ENCODE measurements around the gene ZNF552.

Gene ZNF552

GRCh38 chr19:57776764-57777296, 37.9 kb downstream of the ZNF552 start:
- DNase-seq (ENCODE audit: low read depth), result no peak

DNA sequence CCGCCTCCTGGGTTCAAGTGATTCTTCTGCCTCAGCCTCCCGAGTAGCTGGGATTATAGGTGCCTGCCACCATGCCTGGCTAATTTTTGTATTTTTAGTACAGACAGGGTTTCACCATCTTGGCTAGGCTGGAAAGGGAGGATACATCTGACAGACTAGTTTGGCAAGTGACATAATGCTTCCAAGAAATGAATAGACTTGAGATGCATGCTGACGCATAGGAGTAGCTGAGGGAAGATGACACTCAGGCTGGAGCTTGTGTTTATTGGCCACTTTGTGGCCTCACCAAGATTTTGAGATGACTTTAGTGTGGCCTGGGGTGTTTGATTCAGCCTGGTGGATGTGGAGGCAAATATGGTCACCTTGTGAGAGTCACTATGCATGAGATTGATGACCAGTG, 41.2 kb downstream of the ZNF552 start:
- DNase-seq (ENCODE audit: low read depth), result no peak

GRCh38 chr19:57771417-57771816, 43.3 kb downstream of the ZNF552 start:
- no peak for DNase-seq (ENCODE audit: low read depth)

- DNase-seq (ENCODE audit: low read depth), result peak; percentile 94
Observed at GRCh38 chr19:57769345-57770131, 45.2 kb downstream of the ZNF552 start, which contains the start of gene ZNF586. Gene ZNF586 (plus strand): TSS chr19:57769676. CDS start chr19:57769843, 167 bp downstream.

DNA sequence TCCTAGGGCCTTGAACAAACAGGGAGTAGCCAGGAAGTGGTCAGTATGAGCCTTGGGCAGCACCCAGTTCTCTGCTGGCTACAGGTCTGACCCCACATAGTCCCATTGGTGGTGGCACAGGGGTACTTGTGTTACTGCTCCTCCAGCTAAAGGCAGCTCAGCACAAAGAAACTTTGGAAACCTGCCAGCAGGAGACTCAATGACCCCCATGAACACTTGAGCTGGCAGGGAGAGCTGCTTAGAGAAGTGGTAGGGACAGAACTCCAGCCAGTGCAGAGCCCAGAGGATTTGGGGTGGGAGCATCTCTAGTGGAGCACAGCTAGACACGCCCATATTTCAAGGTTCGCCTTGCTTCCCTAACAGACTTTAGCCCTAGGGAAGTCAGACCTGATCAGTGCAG, 55.6 kb downstream of the ZNF552 start:
- DNase-seq (ENCODE audit: low read depth), result no peak

- no peak for DNase-seq (ENCODE audit: low read depth)
Observed at GRCh38 chr19:57757941-57758340, 56.8 kb downstream of the ZNF552 start.

Measured in amniotic epithelial cell (primary cell).